Measurements from ENCODE around the gene IMP3. TPM values are rescaled to one million over a fixed set of nuclear protein-coding genes. Genes with fewer than 3 reads are reported as not detected.
A peak's percentile ranks its signal among the peaks of the same experiment; 100 is the strongest.
"Not testable (repeated sequence)": the region's sequence is repeated elsewhere in the genome, so short reads cannot be mapped to it uniquely, and the experiment has no call there.

The IMP3 gene
- total and polyA plus RNA-seq, 7 donors, result 55.4 to 117 (median 71.1) TPM

DNA sequence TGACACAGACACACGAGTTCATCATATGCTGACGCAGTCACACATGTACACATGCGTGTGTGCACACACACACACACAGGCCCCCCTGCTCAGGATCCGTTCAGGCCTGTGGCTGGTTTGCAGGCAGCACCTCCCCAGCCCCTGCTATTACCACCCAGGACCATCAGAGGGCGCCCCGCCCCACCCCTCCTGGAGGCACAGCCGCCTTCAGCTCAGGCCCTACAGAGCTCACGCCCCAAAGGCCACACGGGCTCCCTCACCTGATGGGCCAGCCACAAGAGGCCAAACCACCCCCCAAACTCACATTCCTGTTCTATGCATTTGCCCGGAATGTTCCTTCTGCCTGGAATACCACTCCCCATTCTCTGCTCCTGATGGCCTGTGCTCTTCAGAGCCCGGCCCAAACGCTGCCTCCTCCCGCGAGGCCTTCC lies 46.2 kb upstream of the IMP3 start:
- TF ChIP-seq, protein P1, sequence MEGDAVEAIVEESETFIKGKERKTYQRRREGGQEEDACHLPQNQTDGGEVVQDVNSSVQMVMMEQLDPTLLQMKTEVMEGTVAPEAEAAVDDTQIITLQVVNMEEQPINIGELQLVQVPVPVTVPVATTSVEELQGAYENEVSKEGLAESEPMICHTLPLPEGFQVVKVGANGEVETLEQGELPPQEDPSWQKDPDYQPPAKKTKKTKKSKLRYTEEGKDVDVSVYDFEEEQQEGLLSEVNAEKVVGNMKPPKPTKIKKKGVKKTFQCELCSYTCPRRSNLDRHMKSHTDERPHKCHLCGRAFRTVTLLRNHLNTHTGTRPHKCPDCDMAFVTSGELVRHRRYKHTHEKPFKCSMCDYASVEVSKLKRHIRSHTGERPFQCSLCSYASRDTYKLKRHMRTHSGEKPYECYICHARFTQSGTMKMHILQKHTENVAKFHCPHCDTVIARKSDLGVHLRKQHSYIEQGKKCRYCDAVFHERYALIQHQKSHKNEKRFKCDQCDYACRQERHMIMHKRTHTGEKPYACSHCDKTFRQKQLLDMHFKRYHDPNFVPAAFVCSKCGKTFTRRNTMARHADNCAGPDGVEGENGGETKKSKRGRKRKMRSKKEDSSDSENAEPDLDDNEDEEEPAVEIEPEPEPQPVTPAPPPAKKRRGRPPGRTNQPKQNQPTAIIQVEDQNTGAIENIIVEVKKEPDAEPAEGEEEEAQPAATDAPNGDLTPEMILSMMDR (IDR thresholded peaks at IDR 0.05), result peak; percentile 67 to 89 (median 78)
- TF ChIP-seq POLR2AphosphoS5 (IDR thresholded peaks at IDR 0.05), result peak in 2 of 4 donors; percentile 33 to 35
- not testable (repeated sequence) for H3K9me3 ChIP-seq, H3K27me3 ChIP-seq, H3K4me3 ChIP-seq
- DNase-seq, result peak; percentile 93
- peaks cover 49 to 90% (median 66%) of the 10 kb centered on the region in 4 donors for H3K36me3 ChIP-seq
- peak overlapping the region; percentile 20 to 99 (median 63) for H3K27ac ChIP-seq
- intact Hi-C loops (cut with DNase I), result loop anchor here (5.0 kb wide), 1 partner anchor 116 kb away; no protein-coding TSS in a partner anchor
- 29 to 32% methylated on average over 14 of the region's 14 CpGs for WGBS, 2 donors
- peaks cover 0 to 39% (median 28%) of the 10 kb centered on the region in 4 donors for H3K4me1 ChIP-seq

- intact Hi-C loops (cut with DNase I), result loop anchor here (2.0 to 5.0 kb wide), 2 partner anchors 48 to 117 kb away; no protein-coding TSS in a partner anchor
- peaks cover 47 to 90% (median 68%) of the 10 kb centered on the region in 4 donors for H3K36me3 ChIP-seq
- DNase-seq, result no peak
These were observed 45.2 kb upstream of the IMP3 start for GRCh38 chr15:75685195-75685594.

GRCh38 chr15:75684648-75685047 lies 44.6 kb upstream of the IMP3 start:
- Histone ChIP-seq H3K4me1 (peaks cover 0 to 39% (median 28%) of the 10 kb centered on the region in 4 donors), H3K27me3 (no peaks in the 10 kb centered on the region), H3K4me3 (no peak overlapping the region), H3K27ac (peak overlapping the region in 3 of 4 donors; percentile 55 to 99 (median 67)), H3K36me3 (peaks cover 47 to 91% (median 66%) of the 10 kb centered on the region in 4 donors), H3K9me3 (no peaks in the 10 kb centered on the region)
- intact Hi-C loops (cut with DNase I), result loop anchor here (2.0 to 5.0 kb wide), 4 partner anchors 47 to 177 kb away; no protein-coding TSS in a partner anchor
- DNase-seq, result no peak
- no peak for TF ChIP-seq POLR2AphosphoS5 (IDR thresholded peaks at IDR 0.05)
- no peak for TF ChIP-seq EP300 (IDR thresholded peaks at IDR 0.05)
- WGBS, 2 donors, result 89 to 92% methylated on average over 10 of the region's 10 CpGs

More at GRCh38 chr15:75685195-75685594, 45.2 kb upstream of the IMP3 start:
- H3K4me1 ChIP-seq, result peaks cover 0 to 39% (median 28%) of the 10 kb centered on the region in 4 donors
- H3K9me3 ChIP-seq, result no peaks in the 10 kb centered on the region
- peak overlapping the region in 3 of 4 donors; percentile 55 to 99 (median 67) for H3K27ac ChIP-seq
- no peaks in the 10 kb centered on the region for H3K27me3 ChIP-seq
- TF ChIP-seq POLR2AphosphoS5 (IDR thresholded peaks at IDR 0.05), result no peak
- TF ChIP-seq POLR2A (IDR thresholded peaks at IDR 0.05), result no peak
- TF ChIP-seq, protein P1 (IDR thresholded peaks at IDR 0.05), result no peak
- no peak for TF ChIP-seq EP300 (IDR thresholded peaks at IDR 0.05)
- H3K4me3 ChIP-seq, result no peak overlapping the region
- 81 to 82% methylated on average over 12 of the region's 12 CpGs for WGBS, 2 donors

DNA sequence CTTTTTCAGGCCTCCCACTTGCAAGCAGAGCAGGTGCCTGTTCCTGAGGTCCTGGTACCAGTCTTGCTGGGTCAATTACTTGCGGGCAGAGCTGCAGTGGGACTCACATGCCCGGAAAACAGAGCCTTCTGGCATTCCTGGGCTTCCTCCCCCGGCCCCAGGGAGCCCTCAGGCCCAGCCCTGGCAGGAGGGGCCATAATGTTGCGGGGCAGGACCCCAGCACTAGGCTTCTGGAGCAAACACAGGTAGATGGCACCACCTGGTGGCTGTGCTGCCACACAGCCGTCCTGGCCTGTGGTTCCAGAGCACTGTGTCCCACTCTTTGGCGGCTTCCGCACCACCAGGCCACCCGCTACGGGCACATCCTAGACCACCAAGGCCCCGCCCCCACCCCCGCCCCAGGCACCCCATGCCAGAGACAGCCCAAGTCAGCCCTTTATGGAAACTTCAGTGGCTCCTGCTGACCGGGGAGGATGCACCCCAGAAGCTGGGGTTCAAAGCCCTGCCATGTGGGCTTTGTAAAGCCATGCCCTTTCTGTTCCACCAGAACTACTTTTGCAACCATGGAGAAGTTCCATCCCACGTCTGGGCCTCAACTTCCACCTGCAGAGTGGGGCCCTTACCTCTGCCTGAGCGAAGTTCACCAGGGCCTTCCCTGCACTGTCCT lies 43.8 kb upstream of the IMP3 start:
- TF ChIP-seq POLR2AphosphoS5 (IDR thresholded peaks at IDR 0.05), result peak in 1 of 4 donors; percentile 11
- TF ChIP-seq, protein P1 (IDR thresholded peaks at IDR 0.05), result peak; percentile 52 to 72 (median 66)
- not testable (repeated sequence) for H3K27me3 ChIP-seq, H3K9me3 ChIP-seq, DNase-seq, H3K4me3 ChIP-seq
- 18 to 23% methylated on average over 14 of the region's 14 CpGs for WGBS, 2 donors
- Histone ChIP-seq H3K36me3 (peaks cover 38 to 91% (median 64%) of the 10 kb centered on the region in 4 donors), H3K27ac (peak overlapping the region; percentile 4 to 99 (median 61)), H3K4me1 (peaks cover 0 to 39% (median 28%) of the 10 kb centered on the region in 4 donors)
- intact Hi-C loops (cut with DNase I), result loop anchor here (2.0 to 5.0 kb wide), 3 partner anchors 46 to 176 kb away; no protein-coding TSS in a partner anchor

Data from sigmoid colon (tissue), 7 donors.